ENCODE data around the gene BATF.

GRCh38 chr14:75577729-75578101, 55.4 kb downstream of the BATF start:
- TF ChIP-seq CTCF (IDR thresholded peaks at IDR 0.05), result peak; percentile 68 to 82 (median 74)
- no peak for TF ChIP-seq POLR2A (IDR thresholded peaks at IDR 0.05)

Data from right lobe of liver (tissue), 4 donors.